Kasumi-1 (cell line): ENCODE results near the gene HHAT.

Source experiments
- DNase-seq, 2 experiments: peaks; one replicate each; lab custom pipeline; 2025; lab: John Stamatoyannopoulos, UW

Gene HHAT

GRCh38 chr1:210597555-210598134 lies 268.9 kb downstream of the HHAT start:
- DNase-seq = no peak

- DNase-seq = no peak
Observed at GRCh38 chr1:210598135-210598652, 269.5 kb downstream of the HHAT start.

GRCh38 chr1:210600421-210601159 lies 271.9 kb downstream of the HHAT start:
- DNase-seq = no peak

GRCh38 chr1:210603123-210603522 lies 274.4 kb downstream of the HHAT start:
- DNase-seq = no peak

GRCh38 chr1:210605099-210605498 lies 276.4 kb downstream of the HHAT start:
- DNase-seq = no peak

- DNase-seq = no peak
Observed at GRCh38 chr1:210607361-210607760, 278.7 kb downstream of the HHAT start.

- DNase-seq = no peak
Observed at GRCh38 chr1:210608767-210609166, 280.1 kb downstream of the HHAT start.

- DNase-seq = no peak
Observed at GRCh38 chr1:210616356-210616755, 287.7 kb downstream of the HHAT start.

GRCh38 chr1:210617293-210617692 lies 288.6 kb downstream of the HHAT start:
- DNase-seq = no peak

GRCh38 chr1:210618369-210618768 lies 289.7 kb downstream of the HHAT start:
- no peak for DNase-seq

GRCh38 chr1:210620867-210621488 lies 292.3 kb downstream of the HHAT start:
- no peak for DNase-seq

- DNase-seq = no peak
Observed at GRCh38 chr1:210621712-210622111, 293.0 kb downstream of the HHAT start.

- DNase-seq = no peak
Observed at GRCh38 chr1:210624722-210625121, 296.0 kb downstream of the HHAT start.

GRCh38 chr1:210625715-210626114 lies 297.0 kb downstream of the HHAT start:
- DNase-seq = no peak

GRCh38 chr1:210626341-210626740 lies 297.6 kb downstream of the HHAT start:
- DNase-seq = no peak

GRCh38 chr1:210627755-210628154 lies 299.1 kb downstream of the HHAT start:
- no peak for DNase-seq

GRCh38 chr1:210629276-210629675 lies 300.6 kb downstream of the HHAT start:
- no peak for DNase-seq

- DNase-seq = no peak
Observed at GRCh38 chr1:210631399-210631798, 302.7 kb downstream of the HHAT start.

GRCh38 chr1:210633140-210633539 lies 304.4 kb downstream of the HHAT start:
- no peak for DNase-seq

- no peak for DNase-seq
Observed at GRCh38 chr1:210633636-210634035, 304.9 kb downstream of the HHAT start.

GRCh38 chr1:210635108-210635507 lies 306.4 kb downstream of the HHAT start:
- no peak for DNase-seq

GRCh38 chr1:210641582-210641981 lies 312.9 kb downstream of the HHAT start:
- no peak for DNase-seq

- DNase-seq = no peak
Observed at GRCh38 chr1:210645582-210646257, 317.0 kb downstream of the HHAT start.
